GM18858 (cell line): ENCODE measurements around the gene ZNF219.

Experiments
- ATAC-seq: cut with Tn5 transposase; IDR thresholded peaks from one replicate; pipeline ENCODE4 v1.9.1; 2021; ENCODE audit not compliant: unreplicated experiment

The ZNF219 gene

DNA sequence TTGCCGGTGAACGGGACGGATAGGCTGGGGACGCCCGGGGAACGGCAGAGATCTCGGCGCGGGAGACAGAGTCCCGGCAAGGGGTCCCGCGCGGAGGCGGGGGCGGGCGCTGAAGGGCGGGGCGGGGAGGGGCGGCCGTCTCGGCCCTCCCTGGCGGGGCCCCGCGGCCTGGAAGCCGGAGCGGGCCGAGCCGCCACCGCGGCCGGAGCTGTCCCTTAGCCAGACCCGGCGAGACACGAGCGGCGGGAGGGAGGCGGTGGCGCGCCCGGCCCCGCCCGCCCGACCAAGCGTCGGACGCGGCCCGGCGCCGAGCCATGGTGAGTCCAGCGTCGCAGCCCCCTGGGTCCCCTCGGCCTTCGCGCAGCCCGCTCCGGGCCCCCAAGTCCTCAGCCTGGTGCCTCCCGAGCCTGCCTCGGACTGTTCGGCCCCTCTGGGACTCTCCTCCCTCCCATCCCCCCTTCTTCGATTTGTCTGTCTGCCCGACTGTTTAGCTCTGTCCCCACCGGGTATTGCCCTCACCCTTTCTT is 28.3 kb downstream of the ZNF219 start, which contains the start of gene ARHGEF40:
ARHGEF40 (plus strand) TSS at position 222 of the 527 bp plus-strand sequence; CDS start at position 315, 93 bp downstream.
- no peak for ATAC-seq

DNA sequence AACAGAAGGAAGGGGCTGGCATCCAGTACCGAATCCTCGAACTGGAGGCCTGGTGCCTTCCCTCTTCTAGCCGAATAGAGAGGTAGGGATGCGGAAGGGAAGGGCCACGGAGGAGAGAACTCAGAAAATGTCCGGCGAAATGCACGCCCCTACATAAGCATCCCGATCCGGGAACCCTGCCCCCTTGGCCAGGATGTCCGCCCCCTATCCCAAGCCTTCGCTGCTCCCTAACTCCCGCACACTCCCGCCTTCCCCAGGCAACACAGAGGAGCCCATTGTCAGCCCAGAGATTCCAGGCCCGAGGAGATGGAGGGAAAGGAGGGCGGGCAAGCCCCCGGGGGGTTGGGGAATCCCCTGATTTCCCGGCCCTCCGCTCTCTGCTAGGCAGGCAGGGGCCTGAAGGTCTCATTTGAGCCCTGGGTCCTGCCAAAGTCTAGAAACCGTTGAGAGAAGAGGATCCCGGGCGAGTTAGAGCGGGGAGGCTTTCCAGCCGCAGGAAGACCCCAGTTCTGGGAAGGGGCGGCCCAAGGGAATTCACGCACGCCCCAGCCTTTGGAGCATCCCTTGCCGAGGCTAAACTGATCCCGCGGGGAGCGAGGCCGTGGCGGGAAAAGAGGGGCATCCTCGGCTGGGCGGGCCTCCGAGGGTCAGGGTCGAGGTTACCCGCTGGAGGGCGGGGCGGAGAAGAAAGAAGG is 28.9 kb downstream of the ZNF219 start:
- no peak for ATAC-seq

DNA sequence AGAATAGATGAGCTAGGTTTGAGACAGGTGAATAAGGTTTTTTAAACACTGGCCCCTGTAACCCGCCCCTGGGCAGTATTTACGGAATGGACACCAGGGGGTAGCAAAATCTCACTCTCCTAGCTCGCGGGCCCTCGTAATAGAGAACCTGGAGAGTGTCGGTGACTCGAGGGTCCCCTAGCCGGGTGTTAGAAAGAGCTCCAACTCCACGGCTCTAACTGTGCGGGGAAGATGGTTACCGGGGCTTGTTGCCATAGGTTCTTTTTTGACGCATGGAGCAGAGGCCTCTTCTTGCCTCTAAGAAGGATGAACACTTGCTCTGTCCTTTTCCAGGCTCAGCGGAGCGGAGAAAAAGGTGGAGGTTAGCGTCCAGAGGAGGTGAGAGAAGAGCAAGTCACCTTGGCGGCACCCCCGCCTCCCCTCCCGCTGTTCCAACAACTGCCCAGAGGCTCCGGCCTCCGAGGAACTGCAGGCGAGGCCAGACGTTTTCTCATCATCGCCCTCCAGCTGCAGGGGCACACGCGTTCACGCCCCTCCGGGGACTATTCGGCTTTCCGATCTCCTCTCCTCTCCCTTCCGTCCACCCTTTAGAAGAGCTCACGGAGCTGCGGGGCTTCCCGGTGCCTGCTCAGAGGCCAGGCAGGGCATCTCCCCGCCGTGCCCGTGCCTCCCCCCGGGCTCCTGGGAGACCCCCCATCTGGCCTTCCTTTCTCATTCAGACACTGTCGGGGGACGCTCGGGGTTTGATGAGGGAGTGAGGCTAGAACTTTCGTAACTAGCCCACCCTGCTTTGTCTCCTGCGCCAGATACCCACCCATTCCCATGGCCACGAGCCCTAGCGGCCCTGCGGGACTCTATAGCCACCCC is 29.7 kb downstream of the ZNF219 start:
- no peak for ATAC-seq

DNA sequence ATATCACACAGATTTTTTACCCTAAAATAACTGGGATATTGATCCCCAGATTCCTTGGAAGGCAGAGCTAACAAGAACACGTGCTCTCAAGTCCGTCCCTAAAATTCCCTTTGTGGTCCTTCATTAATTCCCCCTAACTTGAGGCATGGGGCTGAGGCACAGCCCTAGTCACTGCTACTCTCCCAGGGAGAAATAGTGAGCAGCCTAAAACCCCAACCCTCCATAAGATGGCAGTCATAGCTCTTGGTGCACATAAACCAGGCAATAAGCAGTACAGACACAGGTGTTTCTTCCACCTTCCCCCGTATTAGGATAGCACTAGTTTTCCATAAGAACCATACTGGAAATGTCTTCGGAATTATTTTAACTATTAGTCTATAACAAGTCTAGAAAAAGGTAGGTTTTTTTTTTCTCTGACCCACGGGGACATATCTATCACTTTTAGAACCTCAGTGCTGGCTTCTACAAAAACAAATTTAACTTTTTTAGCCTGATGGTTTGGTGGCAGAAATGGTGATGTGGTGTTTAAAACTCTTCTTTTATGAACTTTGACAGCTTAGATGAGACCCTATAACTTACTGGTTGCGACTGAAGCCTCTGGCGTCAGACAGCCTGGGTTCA is 31.5 kb downstream of the ZNF219 start:
- no peak for ATAC-seq

DNA sequence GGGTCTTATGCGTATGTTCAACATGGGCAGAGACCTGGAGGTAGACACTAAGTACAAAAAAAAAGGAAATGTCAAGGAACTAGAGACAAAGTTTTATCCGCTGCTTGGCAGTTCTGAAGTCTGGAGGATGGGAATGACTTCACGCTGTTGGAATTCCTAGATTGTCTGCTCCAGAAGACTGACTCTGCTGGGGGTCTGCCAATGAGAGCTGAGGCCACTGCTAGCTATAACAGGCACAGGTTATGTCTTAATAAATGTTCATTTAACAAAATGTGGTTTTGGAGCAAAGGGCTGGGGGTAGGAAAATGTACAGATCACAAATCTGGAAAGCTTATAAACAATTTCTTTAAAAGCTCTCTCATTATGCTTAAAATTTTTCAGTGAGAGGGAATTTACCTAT is 35.0 kb downstream of the ZNF219 start:
- ATAC-seq, result no peak

DNA sequence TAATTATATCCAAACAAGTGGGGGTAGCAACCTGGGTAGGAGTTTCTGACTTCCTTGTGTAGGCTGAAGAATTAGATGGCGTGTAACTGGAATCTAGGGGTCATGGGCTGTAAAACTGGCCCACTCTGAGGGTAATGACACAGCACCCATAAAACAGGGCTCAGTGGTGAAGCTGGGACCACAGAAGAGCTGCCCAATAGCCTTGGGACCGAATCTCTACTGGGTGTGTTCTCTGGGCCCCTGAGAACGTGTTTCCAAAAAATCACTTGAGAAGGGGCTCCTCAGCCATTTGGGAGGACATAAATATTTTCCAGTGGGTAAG is 37.1 kb downstream of the ZNF219 start:
- no peak for ATAC-seq

DNA sequence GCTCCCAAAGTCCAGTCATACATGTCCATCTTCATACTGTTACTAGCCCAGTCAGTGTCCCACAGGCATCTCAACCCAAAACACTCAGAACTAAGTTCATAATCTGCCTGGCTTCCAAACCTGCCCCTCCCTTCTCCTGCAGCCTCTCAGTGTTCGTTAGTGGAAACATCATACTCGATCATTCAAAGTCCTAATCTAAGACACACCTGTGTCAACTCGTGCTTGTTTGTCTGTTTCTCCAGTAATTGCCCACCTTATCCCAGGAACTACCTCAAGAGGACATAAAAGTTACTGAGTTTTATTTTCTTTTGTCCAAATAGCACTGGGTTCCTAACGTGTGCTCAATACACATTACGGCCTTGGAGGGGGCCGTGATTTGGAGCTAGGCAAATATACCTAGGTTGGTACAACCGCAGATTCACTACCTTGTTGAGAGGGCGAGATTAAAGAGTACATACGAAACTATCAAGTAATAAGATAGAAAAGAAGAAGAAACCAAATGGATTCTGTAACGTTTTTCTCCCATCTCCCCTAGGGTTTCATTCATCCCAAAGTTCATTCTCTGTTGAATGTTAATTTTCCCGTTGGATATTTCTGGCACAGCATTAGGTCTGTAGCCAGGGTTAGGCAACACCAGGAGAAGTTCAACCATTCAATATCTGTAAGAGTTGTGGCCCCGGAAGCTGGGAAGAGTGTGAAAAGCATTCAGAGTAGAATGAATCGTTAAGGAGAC is 37.7 kb downstream of the ZNF219 start:
- ATAC-seq, result no peak

DNA sequence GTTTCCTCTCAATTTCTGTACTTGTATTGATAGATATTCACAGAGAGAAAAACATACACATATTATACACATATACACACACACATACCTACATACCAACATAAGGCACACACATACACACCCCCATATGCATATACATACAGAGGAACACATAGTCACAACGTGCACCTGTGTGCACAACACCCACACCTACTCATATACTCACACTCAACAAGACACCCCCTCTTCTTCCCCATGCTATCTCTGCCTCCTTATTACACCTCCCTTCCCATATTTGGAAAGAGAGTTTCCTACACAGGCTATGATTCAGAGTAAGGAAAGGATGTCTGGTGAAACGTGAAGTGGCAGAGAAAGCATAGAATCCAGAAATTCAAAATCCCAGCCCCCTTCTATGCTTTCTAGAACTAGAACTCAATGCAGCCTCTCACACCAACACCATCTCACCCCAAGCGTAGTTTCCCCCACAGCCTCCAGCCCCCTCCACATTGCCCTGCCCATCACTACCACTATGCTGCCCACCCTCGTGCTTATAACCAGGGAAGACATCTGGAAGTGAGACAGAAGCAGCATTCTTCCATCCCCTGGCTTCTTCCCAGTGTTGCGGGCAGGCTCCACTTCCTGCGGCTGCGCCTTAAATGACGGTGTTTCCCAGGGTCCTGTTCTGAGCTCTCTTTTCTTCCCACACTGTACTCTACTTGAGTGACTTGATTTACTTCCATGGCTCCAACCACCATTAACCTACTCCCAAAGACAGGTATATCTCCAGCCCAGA is 38.4 kb downstream of the ZNF219 start:
- no peak for ATAC-seq

DNA sequence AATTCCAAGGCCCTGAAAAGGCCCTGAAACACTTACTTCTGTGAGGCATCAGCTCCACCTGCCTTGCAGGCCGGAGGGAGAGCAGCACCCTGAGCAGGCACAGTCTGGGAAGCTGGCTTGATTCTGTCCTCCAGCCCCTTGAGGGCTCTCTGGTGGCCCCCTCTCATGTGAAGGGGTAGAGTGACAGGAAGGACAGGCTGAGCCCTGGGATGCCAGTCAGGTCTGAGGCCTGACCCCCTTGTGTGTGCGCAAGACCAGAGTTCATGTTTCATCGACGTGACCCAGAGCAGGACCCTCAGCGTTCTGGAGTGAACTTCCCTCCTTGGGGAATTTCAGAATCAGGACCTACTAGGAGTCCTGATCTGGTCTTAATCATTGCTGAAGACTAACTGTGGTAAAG is 39.6 kb downstream of the ZNF219 start:
- ATAC-seq, result no peak

DNA sequence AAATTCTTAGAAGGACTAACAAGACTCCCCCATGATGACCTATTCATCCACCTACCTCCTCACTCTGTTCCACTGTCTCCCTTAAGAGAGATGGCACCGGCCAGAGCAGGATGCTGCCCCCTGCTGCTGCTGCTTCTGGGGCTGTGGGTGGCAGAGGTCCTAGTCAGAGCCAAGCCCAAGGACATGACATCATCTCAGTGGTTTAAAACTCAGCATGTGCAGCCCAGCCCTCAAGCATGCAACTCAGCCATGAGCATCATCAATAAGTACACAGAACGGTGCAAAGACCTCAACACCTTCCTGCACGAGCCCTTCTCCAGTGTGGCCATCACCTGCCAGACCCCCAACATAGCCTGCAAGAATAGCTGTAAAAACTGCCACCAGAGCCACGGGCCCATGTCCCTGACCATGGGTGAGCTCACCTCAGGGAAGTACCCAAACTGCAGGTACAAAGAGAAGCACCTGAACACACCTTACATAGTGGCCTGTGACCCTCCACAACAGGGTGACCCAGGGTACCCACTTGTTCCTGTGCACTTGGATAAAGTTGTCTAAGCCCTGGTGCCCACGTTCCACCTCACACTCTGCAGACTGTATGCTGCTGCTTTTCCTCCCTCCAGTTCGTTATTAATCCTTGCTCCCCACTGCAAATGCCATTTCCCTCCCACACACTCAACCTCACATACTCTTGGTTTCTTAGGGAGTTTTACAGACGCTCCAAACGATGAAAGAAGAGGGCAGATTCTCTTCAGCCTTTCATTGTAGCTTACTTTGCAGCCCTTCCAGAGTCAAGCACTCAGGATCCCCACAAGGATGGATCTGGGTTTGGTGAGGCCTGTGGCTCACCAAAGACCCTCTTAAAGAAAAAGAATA is 40.4 kb downstream of the ZNF219 start, which contains the start of gene RNASE8:
RNASE8 (plus strand) TSS at position 20 of the 873 bp plus-strand sequence; CDS start at position 91, 71 bp downstream.
- ATAC-seq, result no peak

DNA sequence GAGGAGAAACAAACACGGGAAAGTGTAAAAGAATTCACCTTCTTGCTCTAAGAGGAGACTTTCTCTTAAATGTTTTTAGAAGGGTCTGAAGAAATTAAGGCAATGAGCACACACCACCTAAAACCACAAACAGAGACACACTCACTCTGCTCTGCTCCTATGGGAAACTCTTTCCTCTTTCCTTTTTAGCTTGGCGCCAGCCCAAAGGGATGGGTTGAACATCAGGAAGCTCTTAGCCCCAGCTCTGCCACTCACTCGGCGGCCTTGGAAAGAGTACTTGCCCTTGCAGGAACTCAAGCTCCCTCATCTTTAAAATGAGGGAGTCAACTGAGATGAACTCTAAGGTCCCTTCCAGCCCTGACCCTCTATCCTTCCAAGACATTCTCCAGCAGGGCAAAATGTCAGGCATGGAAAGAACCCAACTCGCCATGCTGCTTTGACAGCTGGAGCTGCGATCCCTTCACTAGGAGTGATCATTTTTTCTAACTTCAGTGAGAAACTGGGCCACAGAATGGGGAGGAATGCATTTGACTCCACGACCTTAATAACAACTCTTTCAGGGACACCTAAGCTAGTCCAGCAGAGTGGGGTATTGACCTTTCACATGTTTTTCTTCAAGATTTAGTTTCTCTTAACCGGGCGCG is 41.8 kb downstream of the ZNF219 start:
- ATAC-seq, result no peak

DNA sequence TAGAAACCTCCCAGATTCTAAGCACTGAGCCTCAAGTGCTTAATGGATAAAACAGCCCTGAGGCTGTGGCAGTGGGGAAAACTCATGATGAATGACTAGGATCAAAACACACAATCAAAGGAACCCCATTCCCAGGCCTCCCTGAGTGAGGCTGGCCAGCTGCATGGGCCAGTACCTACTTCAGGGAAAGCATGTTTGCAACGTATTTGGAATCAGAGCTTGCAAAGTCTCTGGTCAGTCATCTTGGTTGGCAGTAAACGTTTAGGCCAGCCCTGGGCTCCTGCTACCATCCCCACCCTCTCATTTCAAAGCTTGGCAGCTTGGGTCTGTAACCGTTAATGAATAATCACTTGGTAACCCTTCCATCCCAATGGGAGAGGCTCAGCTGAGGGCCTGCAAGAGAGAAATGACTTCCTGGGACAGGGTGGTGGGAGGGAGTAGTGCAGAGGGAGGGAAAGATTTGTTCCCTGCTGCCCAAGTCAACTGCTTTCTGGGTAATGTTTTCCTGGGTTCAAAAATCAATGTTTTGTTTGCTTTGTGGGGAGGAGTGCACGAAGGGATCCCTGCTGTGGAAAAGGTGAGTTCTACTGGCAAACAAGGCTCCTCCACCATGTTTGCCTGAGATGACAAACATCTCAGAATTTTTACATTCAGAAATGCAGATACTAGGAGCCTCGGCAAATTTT is 42.9 kb downstream of the ZNF219 start:
- no peak for ATAC-seq

DNA sequence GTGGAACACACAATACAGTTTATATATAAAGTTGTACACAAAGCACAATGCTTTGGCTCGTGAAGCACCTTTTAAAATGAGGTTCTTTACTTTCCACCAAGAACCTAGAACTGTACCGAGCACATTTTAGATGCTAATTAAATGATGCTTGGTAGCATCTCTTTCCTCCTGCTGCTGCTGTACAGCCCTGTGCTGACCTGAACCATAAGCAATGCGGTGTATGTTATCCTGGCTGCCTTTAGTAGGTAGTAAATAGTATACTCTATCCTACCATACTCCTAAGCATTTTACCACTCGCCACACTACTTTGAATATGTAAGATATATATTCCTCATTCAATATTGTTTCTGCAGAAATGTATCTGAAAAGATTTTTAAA is 43.7 kb downstream of the ZNF219 start:
- ATAC-seq, result no peak

DNA sequence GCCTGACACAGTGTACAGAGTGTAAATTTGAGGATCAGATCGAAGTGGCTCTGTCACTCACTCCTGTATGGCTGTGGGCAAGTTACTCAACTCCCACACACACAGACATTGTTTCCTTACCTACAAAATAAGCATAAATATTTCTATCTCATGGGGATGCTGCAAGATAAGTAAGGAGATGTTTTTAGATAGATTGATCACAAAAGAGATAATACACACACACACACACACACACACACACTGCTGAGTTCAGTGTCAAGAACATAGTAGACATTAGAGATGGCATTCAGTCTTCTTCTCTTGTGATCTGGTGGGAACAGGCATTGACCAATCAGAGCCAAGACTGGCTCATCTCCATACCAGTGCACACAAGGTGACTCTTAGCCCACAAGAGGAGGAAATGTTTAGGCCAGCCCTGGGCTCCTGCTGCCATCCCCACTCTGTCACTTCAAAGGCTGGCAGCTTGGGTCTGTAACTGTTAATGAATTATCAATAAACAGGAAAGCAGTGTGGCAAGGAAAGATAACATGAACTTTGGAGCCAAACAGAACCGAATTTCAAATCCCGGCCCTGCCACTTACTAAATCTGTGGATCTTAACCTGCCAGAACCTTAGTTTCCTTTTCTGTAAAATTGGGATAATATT is 44.2 kb downstream of the ZNF219 start:
- ATAC-seq, result no peak

DNA sequence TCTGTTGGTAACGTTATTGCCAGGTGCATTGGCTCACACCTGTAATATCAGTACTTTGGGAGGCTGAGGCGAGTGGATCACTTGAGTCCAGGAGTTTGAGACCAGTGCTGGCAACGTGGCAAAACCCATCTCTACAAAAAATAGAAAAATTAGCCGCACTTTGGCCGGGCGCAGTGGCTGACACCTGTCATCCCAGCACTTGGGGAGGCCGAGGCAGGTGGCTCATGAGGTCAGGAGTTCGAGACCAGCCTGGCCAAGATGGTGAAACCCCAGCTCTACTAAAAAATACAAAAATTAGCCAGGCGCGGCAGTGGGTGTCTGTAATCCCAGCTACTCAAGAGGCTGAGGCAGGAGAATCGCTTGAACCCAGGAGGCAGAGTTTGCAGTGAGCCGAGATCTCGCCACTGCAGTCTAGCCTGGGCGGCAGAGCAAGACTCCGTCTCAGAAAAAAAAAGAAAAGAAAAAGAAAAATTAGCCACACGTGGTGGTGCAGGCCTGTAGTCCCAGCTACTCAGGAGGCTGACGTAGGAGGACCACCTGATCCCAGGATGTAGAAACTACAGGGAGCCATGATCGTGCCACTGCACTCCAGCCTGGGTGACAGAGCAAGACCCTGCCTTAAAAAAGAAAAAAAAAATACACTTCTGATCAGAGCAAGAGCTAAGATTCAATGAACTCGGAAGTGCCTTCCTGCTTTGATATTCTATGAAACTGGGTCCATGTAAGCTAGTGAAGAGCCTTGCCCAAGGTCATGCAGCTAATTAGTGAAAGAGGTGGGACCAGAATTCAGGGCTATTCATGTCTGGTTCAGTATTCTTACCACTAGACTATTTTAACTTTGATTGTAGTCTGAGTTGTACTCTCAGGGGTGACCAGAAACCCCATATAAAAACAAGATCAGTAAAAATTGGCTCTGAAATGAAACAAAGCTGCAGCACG is 45.0 kb downstream of the ZNF219 start:
- ATAC-seq, result no peak

DNA sequence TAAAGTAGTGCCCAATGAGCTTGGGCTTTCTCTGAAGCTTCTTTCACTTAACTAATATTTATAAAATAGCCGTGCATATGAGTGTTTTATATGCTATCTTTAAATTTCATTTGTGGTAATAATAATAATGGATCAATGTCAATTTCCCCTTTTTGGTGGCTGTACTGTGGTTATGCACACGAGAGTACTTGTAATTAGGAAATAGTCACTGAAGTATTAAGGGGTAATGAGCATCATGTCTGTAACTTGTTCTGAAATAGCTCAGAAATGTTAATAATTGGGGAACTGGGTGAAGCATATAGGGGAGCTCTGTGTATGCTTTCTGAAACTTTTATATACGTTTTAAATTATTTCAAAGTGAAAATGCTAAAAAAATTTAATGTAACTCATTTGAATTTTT is 47.9 kb downstream of the ZNF219 start:
- no peak for ATAC-seq

DNA sequence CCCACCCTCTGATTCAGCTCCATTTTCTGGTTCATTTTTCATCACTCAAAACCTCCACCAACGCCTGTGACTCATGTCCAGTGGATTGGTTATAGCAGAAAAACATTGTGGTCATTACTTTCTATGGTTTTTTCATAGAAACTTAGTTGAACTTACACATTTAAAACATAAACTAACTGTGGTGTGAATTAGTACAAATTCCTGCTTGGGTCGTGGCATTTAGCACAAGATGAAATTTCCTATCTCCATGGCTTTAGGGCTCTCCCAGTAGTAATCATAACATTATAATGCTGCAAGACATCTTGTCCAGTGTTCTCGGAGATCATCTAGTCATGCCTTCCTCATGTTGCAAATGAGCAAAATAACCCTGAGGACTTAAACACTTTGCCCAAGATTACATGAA is 49.2 kb downstream of the ZNF219 start:
- no peak for ATAC-seq
